ENCODE measurements around the gene ADAMTSL3. TPM values are rescaled to one million over a fixed set of nuclear protein-coding genes. Genes with fewer than 3 reads are reported as not detected.

Gene ADAMTSL3
- total RNA-seq, 1 experiment from 2014 or later: 0.05 TPM

DNA sequence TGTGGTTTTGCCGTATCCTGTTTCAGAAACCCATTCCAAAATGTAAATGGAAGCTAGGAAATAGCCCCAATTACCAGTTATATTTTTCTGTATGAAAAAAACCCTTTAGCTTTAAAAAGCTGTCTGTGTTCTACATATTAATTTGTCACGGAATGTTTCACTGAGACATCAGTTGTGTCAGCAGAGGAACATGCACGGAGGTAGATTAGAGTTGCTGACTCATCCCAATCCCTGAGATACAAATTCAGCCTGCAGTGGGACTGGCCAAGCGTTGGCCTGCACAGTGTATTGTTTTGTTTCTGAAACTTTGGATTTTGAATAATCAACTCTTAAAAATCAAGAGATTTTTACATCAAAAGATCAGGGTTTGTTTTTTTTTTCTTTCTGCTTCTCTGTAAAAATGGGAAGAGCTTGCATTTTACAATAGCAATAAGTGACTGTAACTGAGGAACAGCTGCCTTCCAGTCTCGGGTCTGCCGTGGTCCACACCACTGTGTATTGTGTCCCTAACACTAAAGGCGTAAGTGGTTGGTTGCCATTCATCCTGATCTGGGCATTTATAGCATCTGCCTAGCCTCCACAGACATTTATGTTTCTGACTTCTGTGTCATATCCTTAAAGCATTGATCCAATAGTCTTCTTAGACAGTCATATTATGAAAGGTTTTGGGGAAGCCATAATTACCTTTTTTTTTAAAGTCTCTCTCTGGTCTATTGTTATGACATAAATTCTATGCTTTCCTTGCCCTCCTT lies 218.1 kb downstream of the ADAMTSL3 start:
- Histone ChIP-seq H3K27ac (ENCODE audit: low read depth, low read length) (no peak overlapping the region), H3K9me2 (ENCODE audit: insufficient read depth) (no peaks in the 10 kb centered on the region), H3K4me3 (replicated peaks in 1 of 2; ENCODE audit: low read depth in 1 of 2, low read length in 2 of 2) (no peak overlapping the region), H3K4me2 (ENCODE audit: low read length) (no peak overlapping the region), H3K36me3 (ENCODE audit: control insufficient read depth in 1 of 2, insufficient read depth in 2 of 2, low read length in 2 of 2) (no peaks in the 10 kb centered on the region), H3K79me2 (ENCODE audit: insufficient read depth, low read length) (no peaks in the 10 kb centered on the region), H3K27me3 (ENCODE audit: insufficient read depth, low read length) (no peaks in the 10 kb centered on the region; the same call in 1 of the 2 replicates), H3K9ac (ENCODE audit: low read length) (no peak overlapping the region), H3K4me1 (ENCODE audit: control insufficient read depth in 1 of 2, insufficient read depth in 2 of 2, low read length in 2 of 2) (0 out of 4 replicates have a peak, but pooled peaks cover 0 to 2% of the 10 kb centered on the region in 2 experiments), H3K9me3 (ENCODE audit: control insufficient read depth in 1 of 2, insufficient read depth in 1 of 2, low read depth in 1 of 2, low read length in 2 of 2) (no peaks in the 10 kb centered on the region), H2AFZ (ENCODE audit: low read depth, low read length, poor library complexity, severe bottlenecking) (no peak overlapping the region), H4K20me1 (ENCODE audit: insufficient read depth) (no peaks in the 10 kb centered on the region)
- DNase-seq (ENCODE audit: low read depth, low spot score): no peak
- RAD21 ChIA-PET (ENCODE audit: low non-redundant PET in 1 of 2, low total read pairs in 2 of 2, uncharacterized antibody in 2 of 2, unreplicated experiment in 2 of 2): no interaction called here
- no peak for TF ChIP-seq EGR1 (IDR thresholded peaks at IDR 0.05; ENCODE audit: low read depth)
- no peak for TF ChIP-seq ZBTB33 (IDR thresholded peaks at IDR 0.05; ENCODE audit: extremely low read depth, insufficient replicate concordance, low read length)
- TF ChIP-seq SP1 (IDR thresholded peaks at IDR 0.05; ENCODE audit: low read depth): no peak
- no peak for TF ChIP-seq CEBPB (IDR thresholded peaks at IDR 0.05; ENCODE audit: low read depth)
- TF ChIP-seq, protein P1, sequence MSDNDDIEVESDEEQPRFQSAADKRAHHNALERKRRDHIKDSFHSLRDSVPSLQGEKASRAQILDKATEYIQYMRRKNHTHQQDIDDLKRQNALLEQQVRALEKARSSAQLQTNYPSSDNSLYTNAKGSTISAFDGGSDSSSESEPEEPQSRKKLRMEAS (IDR thresholded peaks at IDR 0.05): no peak
- TF ChIP-seq, protein P2, sequence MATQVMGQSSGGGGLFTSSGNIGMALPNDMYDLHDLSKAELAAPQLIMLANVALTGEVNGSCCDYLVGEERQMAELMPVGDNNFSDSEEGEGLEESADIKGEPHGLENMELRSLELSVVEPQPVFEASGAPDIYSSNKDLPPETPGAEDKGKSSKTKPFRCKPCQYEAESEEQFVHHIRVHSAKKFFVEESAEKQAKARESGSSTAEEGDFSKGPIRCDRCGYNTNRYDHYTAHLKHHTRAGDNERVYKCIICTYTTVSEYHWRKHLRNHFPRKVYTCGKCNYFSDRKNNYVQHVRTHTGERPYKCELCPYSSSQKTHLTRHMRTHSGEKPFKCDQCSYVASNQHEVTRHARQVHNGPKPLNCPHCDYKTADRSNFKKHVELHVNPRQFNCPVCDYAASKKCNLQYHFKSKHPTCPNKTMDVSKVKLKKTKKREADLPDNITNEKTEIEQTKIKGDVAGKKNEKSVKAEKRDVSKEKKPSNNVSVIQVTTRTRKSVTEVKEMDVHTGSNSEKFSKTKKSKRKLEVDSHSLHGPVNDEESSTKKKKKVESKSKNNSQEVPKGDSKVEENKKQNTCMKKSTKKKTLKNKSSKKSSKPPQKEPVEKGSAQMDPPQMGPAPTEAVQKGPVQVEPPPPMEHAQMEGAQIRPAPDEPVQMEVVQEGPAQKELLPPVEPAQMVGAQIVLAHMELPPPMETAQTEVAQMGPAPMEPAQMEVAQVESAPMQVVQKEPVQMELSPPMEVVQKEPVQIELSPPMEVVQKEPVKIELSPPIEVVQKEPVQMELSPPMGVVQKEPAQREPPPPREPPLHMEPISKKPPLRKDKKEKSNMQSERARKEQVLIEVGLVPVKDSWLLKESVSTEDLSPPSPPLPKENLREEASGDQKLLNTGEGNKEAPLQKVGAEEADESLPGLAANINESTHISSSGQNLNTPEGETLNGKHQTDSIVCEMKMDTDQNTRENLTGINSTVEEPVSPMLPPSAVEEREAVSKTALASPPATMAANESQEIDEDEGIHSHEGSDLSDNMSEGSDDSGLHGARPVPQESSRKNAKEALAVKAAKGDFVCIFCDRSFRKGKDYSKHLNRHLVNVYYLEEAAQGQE (IDR thresholded peaks at IDR 0.05; ENCODE audit: low read depth): no peak
- TF ChIP-seq, protein P3, sequence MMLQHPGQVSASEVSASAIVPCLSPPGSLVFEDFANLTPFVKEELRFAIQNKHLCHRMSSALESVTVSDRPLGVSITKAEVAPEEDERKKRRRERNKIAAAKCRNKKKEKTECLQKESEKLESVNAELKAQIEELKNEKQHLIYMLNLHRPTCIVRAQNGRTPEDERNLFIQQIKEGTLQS (IDR thresholded peaks at IDR 0.05): no peak
- no peak for TF ChIP-seq SRF (IDR thresholded peaks at IDR 0.05; ENCODE audit: low read depth)
- TF ChIP-seq POLR2A (IDR thresholded peaks at IDR 0.05; ENCODE audit: borderline replicate concordance, extremely low read depth, insufficient read depth, insufficient read length): no peak
- TF ChIP-seq CTCF (IDR thresholded peaks at IDR 0.05 in 2 of 3, conservative IDR thresholded peaks at IDR 0.05 in 1 of 3; ENCODE audit: borderline replicate concordance in 1 of 3, insufficient read depth in 1 of 3, low read depth in 2 of 3, low read length in 2 of 3): no peak
- TF ChIP-seq TCF7L2 (IDR thresholded peaks at IDR 0.05; ENCODE audit: borderline replicate concordance, extremely low read depth, insufficient read depth, insufficient read length): no peak
- TF ChIP-seq POLR2AphosphoS5 (IDR thresholded peaks at IDR 0.05; ENCODE audit: low read depth, low read length): no peak
- no peak for TF ChIP-seq EZH2 (IDR thresholded peaks at IDR 0.05)
- TF ChIP-seq ELF1 (IDR thresholded peaks at IDR 0.05; ENCODE audit: borderline replicate concordance, low read depth): no peak
- no peak for TF ChIP-seq RAD21 (IDR thresholded peaks at IDR 0.05; ENCODE audit: low read depth)
- no peak for TF ChIP-seq JUND (IDR thresholded peaks at IDR 0.05)
- no peak for TF ChIP-seq EZH2phosphoT487 (IDR thresholded peaks at IDR 0.05; ENCODE audit: borderline replicate concordance)
- TF ChIP-seq SIN3A (IDR thresholded peaks at IDR 0.05; ENCODE audit: low read depth): no peak
- TF ChIP-seq CBX3 (IDR thresholded peaks at IDR 0.05; ENCODE audit: low read depth): no peak
- TF ChIP-seq ZFX (IDR thresholded peaks at IDR 0.05): no peak
- BruUV-seq (replicated peaks): no TSS peak
- ATAC-seq: no peak
- intact Hi-C loops (cut with micrococcal nuclease): no loop called here
- CTCF ChIA-PET: no interaction called here
- POLR2A ChIA-PET: no interaction called here

All from HCT116 (cell line).